Esophagus muscularis mucosa (tissue), 4 donors: ENCODE data around the gene ARRDC2.

Experiments
- EP300 ChIP-seq: sonication (generic); formaldehyde crosslinking; IDR thresholded peaks from one replicate; pipeline ENCODE4 v1.6.1; 2017; ENCODE audit warnings: antibody characterized with exemption
- POLR2A ChIP-seq: fragments of 450-650 bp; IDR thresholded peaks from one replicate; pipeline ENCODE4 v1.6.1; 2017; ENCODE audit warnings: antibody characterized with exemption, moderate library complexity, mild to moderate bottlenecking, low read depth
- POLR2AphosphoS5 ChIP-seq, 2 donors: sonication (generic); formaldehyde crosslinking; IDR thresholded peaks; one replicate each; pipeline ENCODE4 v1.6.1; 2017; ENCODE audit warnings: antibody characterized with exemption in 2 of 2
- TF ChIP-seq, protein P1 (sequence below), 3 experiments: fragments of 200-600 bp in 2 of 3; fragments of 450-650 bp in 1 of 3; sonication (generic) in 2 of 3; IDR thresholded peaks; one replicate each; pipeline ENCODE4 v1.5.1; 2017 to 2019; ENCODE audit warnings: antibody characterized with exemption in 3 of 3, mild to moderate bottlenecking in 2 of 3, moderate library complexity in 1 of 3

DNA sequence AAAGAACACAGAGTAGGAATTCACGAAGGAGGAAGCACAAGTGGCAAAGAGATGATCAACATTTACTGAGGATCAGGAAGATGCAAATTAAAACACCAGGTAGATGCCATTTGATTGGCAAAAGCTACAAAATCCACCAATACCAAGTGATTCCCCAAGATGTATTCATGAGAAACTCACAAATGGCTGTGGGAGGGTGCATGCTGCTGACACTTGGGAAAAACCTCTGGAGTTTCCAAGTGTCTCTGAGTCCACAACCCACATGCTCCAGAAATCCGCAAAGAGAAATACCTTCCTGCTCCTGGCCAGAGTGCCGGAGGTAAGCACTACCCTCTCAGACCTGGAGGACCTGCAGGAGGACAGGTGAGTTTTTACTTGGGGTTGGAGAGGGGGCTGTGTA, 35.7 kb downstream of the ARRDC2 start:
- TF ChIP-seq POLR2A (no peak), EP300 (no peak), POLR2AphosphoS5 (IDR thresholded peaks at IDR 0.05) (no peak)
- TF ChIP-seq, protein P1, sequence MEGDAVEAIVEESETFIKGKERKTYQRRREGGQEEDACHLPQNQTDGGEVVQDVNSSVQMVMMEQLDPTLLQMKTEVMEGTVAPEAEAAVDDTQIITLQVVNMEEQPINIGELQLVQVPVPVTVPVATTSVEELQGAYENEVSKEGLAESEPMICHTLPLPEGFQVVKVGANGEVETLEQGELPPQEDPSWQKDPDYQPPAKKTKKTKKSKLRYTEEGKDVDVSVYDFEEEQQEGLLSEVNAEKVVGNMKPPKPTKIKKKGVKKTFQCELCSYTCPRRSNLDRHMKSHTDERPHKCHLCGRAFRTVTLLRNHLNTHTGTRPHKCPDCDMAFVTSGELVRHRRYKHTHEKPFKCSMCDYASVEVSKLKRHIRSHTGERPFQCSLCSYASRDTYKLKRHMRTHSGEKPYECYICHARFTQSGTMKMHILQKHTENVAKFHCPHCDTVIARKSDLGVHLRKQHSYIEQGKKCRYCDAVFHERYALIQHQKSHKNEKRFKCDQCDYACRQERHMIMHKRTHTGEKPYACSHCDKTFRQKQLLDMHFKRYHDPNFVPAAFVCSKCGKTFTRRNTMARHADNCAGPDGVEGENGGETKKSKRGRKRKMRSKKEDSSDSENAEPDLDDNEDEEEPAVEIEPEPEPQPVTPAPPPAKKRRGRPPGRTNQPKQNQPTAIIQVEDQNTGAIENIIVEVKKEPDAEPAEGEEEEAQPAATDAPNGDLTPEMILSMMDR (IDR thresholded peaks at IDR 0.05) = no peak
